ENCODE results near the gene ZDHHC16.

ZDHHC16 gene

GRCh38 chr10:97426776-97427570, 19.0 kb upstream of the ZDHHC16 start (continued):
- peak; percentile 92 for TF ChIP-seq PRDM10 (tag by site-specific recombination; IDR thresholded peaks at IDR 0.05)
- TF ChIP-seq ZNF138 (tag by site-specific recombination; IDR thresholded peaks at IDR 0.05; ENCODE audit: borderline replicate concordance): no peak
- 0 out of 2 replicates have a peak, but pooled peaks have one; percentile 0 for TF ChIP-seq KLF17 (tag by site-specific recombination; IDR thresholded peaks at IDR 0.05)
- TF ChIP-seq ZNF133 (tag by site-specific recombination; IDR thresholded peaks at IDR 0.05): no peak
- no peak for TF ChIP-seq ZSCAN4 (tag by site-specific recombination; IDR thresholded peaks at IDR 0.05)
- no peak for TF ChIP-seq PRDM2 (tag by site-specific recombination; IDR thresholded peaks at IDR 0.05; ENCODE audit: borderline replicate concordance)
- no peak for TF ChIP-seq ZNF629 (tag by site-specific recombination; IDR thresholded peaks at IDR 0.05)
- no peak for TF ChIP-seq ZNF394 (tag by site-specific recombination; IDR thresholded peaks at IDR 0.05; ENCODE audit: borderline replicate concordance)
- TF ChIP-seq ZNF311 (tag by site-specific recombination; IDR thresholded peaks at IDR 0.05; ENCODE audit: borderline replicate concordance): no peak
- no peak for TF ChIP-seq ZNF521 (tag by site-specific recombination; IDR thresholded peaks at IDR 0.05)
- no peak for TF ChIP-seq ZNF473 (tag by site-specific recombination; IDR thresholded peaks at IDR 0.05)
- no peak for TF ChIP-seq ZNF488 (tag by site-specific recombination; IDR thresholded peaks at IDR 0.05)
- no peak for TF ChIP-seq ELK4 (IDR thresholded peaks at IDR 0.05; ENCODE audit: borderline replicate concordance, low read depth, low read length)
- no peak for TF ChIP-seq ZNF221 (tag by site-specific recombination; IDR thresholded peaks at IDR 0.05; ENCODE audit: borderline replicate concordance)
- TF ChIP-seq, protein P1, sequence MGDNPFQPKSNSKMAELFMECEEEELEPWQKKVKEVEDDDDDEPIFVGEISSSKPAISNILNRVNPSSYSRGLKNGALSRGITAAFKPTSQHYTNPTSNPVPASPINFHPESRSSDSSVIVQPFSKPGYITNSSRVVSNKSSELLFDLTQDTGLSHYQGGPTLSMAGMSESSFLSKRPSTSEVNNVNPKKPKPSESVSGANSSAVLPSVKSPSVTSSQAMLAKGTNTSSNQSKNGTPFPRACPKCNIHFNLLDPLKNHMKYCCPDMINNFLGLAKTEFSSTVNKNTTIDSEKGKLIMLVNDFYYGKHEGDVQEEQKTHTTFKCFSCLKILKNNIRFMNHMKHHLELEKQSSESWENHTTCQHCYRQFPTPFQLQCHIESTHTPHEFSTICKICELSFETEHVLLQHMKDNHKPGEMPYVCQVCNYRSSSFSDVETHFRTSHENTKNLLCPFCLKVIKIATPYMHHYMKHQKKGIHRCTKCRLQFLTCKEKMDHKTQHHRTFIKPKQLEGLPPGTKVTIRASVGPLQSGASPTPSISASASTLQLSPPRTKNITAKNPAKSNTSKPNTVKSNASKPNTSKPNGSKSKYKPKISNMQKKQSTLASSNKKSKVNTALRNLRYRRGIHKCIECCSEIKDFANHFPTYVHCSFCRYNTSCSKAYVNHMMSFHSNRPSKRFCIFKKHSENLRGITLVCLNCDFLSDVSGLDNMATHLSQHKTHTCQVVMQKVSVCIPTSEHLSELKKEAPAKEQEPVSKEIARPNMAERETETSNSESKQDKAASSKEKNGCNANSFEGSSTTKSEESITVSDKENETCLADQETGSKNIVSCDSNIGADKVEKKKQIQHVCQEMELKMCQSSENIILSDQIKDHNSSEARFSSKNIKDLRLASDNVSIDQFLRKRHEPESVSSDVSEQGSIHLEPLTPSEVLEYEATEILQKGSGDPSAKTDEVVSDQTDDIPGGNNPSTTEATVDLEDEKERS (tag by site-specific recombination; IDR thresholded peaks at IDR 0.05): peak; percentile 87
- peak; percentile 79; the same call in 1 of the 2 replicates for TF ChIP-seq ZNF24 (tag by site-specific recombination; IDR thresholded peaks at IDR 0.05)
- no peak for TF ChIP-seq GLI4 (tag by site-specific recombination; IDR thresholded peaks at IDR 0.05)
- no peak for TF ChIP-seq ZNF18 (tag by site-specific recombination; IDR thresholded peaks at IDR 0.05)
